Measurements from ENCODE around the gene ZNF804B.

ZNF804B gene

DNA sequence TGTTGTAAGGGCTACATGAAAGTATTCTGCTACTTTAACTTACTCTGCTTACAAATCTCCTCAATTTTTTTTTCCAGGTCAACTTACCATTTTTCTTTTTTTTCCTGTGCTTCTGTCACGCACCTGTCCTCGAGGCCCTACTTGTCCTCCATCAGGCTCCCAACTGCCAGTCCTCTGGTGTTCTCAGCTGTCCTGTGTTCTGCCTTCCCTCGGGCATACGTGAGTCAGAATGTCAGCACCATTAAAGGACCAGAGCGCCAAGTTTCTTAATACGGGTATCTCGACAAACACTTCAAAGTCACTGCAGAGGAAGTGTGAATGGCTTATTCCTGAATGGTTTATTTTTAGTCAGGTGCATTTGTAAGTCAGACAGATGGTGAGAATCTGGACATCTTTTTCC is 36.1 kb downstream of the ZNF804B start, which contains the start of gene TEX47:
Gene TEX47 (minus strand): TSS at position 185 of the 400 bp plus-strand sequence. CDS start 795 bp downstream, outside the sequence.
- POLR2A ChIA-PET = no interaction called here
- H3K36me3 ChIP-seq (ENCODE audit: control insufficient read depth in 2 of 2, insufficient read depth in 1 of 2, low read length in 2 of 2) = no peaks in the 10 kb centered on the region

DNA sequence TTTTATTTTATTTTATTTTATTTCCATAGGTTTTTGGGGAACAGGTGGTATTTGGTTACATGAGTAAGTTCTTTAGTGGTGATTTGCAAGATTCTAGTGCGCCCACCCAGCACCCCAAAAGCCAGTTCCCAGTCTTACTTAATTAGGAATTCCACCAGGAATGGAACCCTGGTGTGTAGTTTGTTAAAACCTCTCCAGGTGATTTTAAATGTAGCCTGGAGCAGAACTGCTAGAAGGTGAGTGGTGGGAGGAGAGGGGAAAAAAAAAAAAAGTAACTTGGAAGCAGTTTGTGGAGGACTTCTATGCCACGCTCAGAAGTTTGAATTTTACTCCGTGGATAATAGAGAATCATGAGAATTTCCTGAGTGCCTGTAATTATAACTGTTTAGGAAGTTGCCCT is 41.5 kb downstream of the ZNF804B start:
- H3K4me3 ChIP-seq (ENCODE audit: low read depth, low read length) = no peak overlapping the region
- TF ChIP-seq ZSCAN16 (tag by site-specific recombination; IDR thresholded peaks at IDR 0.05) (no peak), ZNF19 (tag by site-specific recombination; IDR thresholded peaks at IDR 0.05; ENCODE audit: low read depth) (no peak), ZNF660 (tag by site-specific recombination; IDR thresholded peaks at IDR 0.05) (no peak), REPIN1 (tag by site-specific recombination; IDR thresholded peaks at IDR 0.05; ENCODE audit: low read depth) (no peak), ZNF837 (tag by site-specific recombination; IDR thresholded peaks at IDR 0.05) (no peak), ZNF302 (tag by site-specific recombination; IDR thresholded peaks at IDR 0.05; ENCODE audit: low read depth) (no peak), ZNF341 (tag by site-specific recombination; IDR thresholded peaks at IDR 0.05; ENCODE audit: low read depth) (no peak), PRDM4 (tag by site-specific recombination; IDR thresholded peaks at IDR 0.05) (no peak), ZNF10 (tag by site-specific recombination; IDR thresholded peaks at IDR 0.05) (no peak), HOXD13 (CRISPR knock-in tag; IDR thresholded peaks at IDR 0.05; ENCODE audit: borderline replicate concordance) (no peak), ZNF398 (tag by site-specific recombination; IDR thresholded peaks at IDR 0.05) (no peak), ZNF624 (tag by site-specific recombination; IDR thresholded peaks at IDR 0.05) (no peak)
- TF ChIP-seq, protein P1, sequence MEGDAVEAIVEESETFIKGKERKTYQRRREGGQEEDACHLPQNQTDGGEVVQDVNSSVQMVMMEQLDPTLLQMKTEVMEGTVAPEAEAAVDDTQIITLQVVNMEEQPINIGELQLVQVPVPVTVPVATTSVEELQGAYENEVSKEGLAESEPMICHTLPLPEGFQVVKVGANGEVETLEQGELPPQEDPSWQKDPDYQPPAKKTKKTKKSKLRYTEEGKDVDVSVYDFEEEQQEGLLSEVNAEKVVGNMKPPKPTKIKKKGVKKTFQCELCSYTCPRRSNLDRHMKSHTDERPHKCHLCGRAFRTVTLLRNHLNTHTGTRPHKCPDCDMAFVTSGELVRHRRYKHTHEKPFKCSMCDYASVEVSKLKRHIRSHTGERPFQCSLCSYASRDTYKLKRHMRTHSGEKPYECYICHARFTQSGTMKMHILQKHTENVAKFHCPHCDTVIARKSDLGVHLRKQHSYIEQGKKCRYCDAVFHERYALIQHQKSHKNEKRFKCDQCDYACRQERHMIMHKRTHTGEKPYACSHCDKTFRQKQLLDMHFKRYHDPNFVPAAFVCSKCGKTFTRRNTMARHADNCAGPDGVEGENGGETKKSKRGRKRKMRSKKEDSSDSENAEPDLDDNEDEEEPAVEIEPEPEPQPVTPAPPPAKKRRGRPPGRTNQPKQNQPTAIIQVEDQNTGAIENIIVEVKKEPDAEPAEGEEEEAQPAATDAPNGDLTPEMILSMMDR (tag by site-specific recombination; IDR thresholded peaks at IDR 0.05) = no peak
- TF ChIP-seq, protein P2, sequence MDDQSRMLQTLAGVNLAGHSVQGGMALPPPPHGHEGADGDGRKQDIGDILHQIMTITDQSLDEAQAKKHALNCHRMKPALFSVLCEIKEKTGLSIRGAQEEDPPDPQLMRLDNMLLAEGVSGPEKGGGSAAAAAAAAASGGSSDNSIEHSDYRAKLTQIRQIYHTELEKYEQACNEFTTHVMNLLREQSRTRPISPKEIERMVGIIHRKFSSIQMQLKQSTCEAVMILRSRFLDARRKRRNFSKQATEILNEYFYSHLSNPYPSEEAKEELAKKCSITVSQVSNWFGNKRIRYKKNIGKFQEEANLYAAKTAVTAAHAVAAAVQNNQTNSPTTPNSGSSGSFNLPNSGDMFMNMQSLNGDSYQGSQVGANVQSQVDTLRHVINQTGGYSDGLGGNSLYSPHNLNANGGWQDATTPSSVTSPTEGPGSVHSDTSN (CRISPR knock-in tag; IDR thresholded peaks at IDR 0.05) = no peak
- TF ChIP-seq, protein P3, sequence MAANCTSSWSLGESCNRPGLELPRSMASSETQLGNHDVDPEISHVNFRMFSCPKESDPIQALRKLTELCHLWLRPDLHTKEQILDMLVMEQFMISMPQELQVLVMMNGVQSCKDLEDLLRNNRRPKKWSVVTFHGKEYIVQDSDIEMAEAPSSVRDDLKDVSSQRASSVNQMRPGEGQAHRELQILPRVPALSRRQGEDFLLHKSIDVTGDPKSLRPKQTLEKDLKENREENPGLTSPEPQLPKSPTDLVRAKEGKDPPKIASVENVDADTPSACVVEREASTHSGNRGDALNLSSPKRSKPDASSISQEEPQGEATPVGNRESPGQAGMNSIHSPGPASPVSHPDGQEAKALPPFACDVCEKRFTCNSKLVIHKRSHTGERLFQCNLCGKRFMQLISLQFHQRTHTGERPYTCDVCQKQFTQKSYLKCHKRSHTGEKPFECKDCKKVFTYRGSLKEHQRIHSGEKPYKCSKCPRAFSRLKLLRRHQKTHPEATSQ (tag by site-specific recombination; IDR thresholded peaks at IDR 0.05) = no peak
- H3K27ac ChIP-seq (ENCODE audit: extremely low read depth, low read depth, low read length) = no peak overlapping the region
- H3K36me3 ChIP-seq (ENCODE audit: control insufficient read depth in 2 of 2, insufficient read depth in 1 of 2, low read length in 2 of 2) = no peaks in the 10 kb centered on the region
- POLR2A ChIA-PET = no interaction called here
- H3K9me3 ChIP-seq (ENCODE audit: control insufficient read depth, insufficient read depth, low read depth, low read length) = no peaks in the 10 kb centered on the region
- H3K4me1 ChIP-seq (ENCODE audit: control insufficient read depth, insufficient read depth, low read length) = no peaks in the 10 kb centered on the region
- CTCF ChIA-PET = interaction anchor here (0.7 kb wide), 1 partner anchor 1671 kb away, joined by 3 read pairs; no protein-coding TSS in a partner anchor

More for the DNA sequence above, 36.1 kb downstream of the ZNF804B start, which contains the start of gene TEX47:
- Histone ChIP-seq H3K27ac (ENCODE audit: extremely low read depth, low read depth, low read length) (no peak within 1 kb of the TSS), H3K4me3 (ENCODE audit: low read depth, low read length) (no peak within 1 kb of the TSS), H3K4me1 (ENCODE audit: control insufficient read depth, insufficient read depth, low read length) (no peaks in the 10 kb centered on the region), H3K9me3 (ENCODE audit: control insufficient read depth, insufficient read depth, low read depth, low read length) (no peaks in the 10 kb centered on the region)
- CTCF ChIA-PET = no interaction called here
- TF ChIP-seq HOXD13 (CRISPR knock-in tag; IDR thresholded peaks at IDR 0.05; ENCODE audit: borderline replicate concordance) = no peak
- TF ChIP-seq, protein P4, sequence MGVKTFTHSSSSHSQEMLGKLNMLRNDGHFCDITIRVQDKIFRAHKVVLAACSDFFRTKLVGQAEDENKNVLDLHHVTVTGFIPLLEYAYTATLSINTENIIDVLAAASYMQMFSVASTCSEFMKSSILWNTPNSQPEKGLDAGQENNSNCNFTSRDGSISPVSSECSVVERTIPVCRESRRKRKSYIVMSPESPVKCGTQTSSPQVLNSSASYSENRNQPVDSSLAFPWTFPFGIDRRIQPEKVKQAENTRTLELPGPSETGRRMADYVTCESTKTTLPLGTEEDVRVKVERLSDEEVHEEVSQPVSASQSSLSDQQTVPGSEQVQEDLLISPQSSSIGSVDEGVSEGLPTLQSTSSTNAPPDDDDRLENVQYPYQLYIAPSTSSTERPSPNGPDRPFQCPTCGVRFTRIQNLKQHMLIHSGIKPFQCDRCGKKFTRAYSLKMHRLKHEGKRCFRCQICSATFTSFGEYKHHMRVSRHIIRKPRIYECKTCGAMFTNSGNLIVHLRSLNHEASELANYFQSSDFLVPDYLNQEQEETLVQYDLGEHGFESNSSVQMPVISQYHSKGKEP (tag by site-specific recombination; IDR thresholded peaks at IDR 0.05) = no peak
- TF ChIP-seq ZNF426 (tag by site-specific recombination; IDR thresholded peaks at IDR 0.05) = no peak
- no peak for TF ChIP-seq ZNF202 (tag by site-specific recombination; IDR thresholded peaks at IDR 0.05; ENCODE audit: borderline replicate concordance)
- TF ChIP-seq ZNF530 (tag by site-specific recombination; IDR thresholded peaks at IDR 0.05; ENCODE audit: low read depth) = no peak
- TF ChIP-seq ZNF792 (tag by site-specific recombination; IDR thresholded peaks at IDR 0.05) = no peak
- TF ChIP-seq KLF9 (tag by site-specific recombination; IDR thresholded peaks at IDR 0.05; ENCODE audit: low read depth) = no peak
- no peak for TF ChIP-seq ZNF335 (tag by site-specific recombination; conservative IDR thresholded peaks at IDR 0.05)
- no peak for TF ChIP-seq ZNF132 (tag by site-specific recombination; IDR thresholded peaks at IDR 0.05; ENCODE audit: borderline replicate concordance)

All from HEK293 (cell line).